GM12878 (cell line): Measurements from ENCODE around the gene DPF3. TPM values are rescaled to one million over a fixed set of nuclear protein-coding genes. Genes with fewer than 3 reads are reported as not detected.

Source experiments
- ATAC-seq: fragments of 200-7000 bp; cut with Tn5 transposase; 3 replicates; pipeline ENCODE4 v1.9.1; 2020; ENCODE audit warnings: mild to moderate bottlenecking, moderate library complexity
- BruUV-seq: library from RNA; stranded (reverse); fragments of 400-500 nt; replicated peaks from 2 replicates; lab custom pipeline; 2021; lab: Mats Ljungman, UMichigan
- CTCF ChIA-PET: fragments of 300-600 bp; sonication (Branson Sonifier 250); formaldehyde crosslinking; extraction: SDS; loops from one replicate; lab custom pipeline; 2021; ENCODE audit warnings: inconsistent platforms; lab: Yijun Ruan, JAX
- POLR2A ChIA-PET: fragments of 350-600 bp; formaldehyde crosslinking; extraction: SDS; loops from one replicate; lab custom pipeline; 2021; ENCODE audit warnings: inconsistent platforms; lab: Charles Lee
- RAD21 ChIA-PET: fragments of 300-600 bp; sonication (Branson Sonifier 250); formaldehyde crosslinking; loops from one replicate; lab custom pipeline; 2023; ENCODE audit warnings: antibody characterized with exemption; ENCODE audit not compliant: unreplicated experiment; lab: Charles Lee
- SMC1A ChIA-PET: fragments of 300-600 bp; sonication (Branson Sonifier 250); formaldehyde crosslinking; loops from one replicate; lab custom pipeline; 2023; ENCODE audit not compliant: unreplicated experiment, uncharacterized antibody; lab: Charles Lee
- DNase-seq: peaks from one replicate; pipeline ENCODE4 v3.0.0-alpha.2; 2011; ENCODE audit warnings: low read depth, low spot score
- FAIRE-seq: peaks from 3 replicates; lab custom pipeline; 2011; peaks lifted over from hg19 to GRCh38; lab: Jason Lieb, UNC
- H2AFZ ChIP-seq: 2 replicates; pipeline ENCODE4 v1.6.0; 2011; ENCODE audit warnings: low read depth, low read length, control low read depth; ENCODE audit not compliant: control insufficient read depth
- H3K27ac ChIP-seq: 2 replicates; pipeline ENCODE4 v1.5.1; 2011; ENCODE audit warnings: control low read depth; ENCODE audit not compliant: control insufficient read depth, insufficient read depth
- H3K27me3 ChIP-seq, 2 experiments: replicated peaks in 1 of 2; 2 replicates each; pipeline versions ENCODE4 v1.6.0 to v1.6.1; 2011; ENCODE audit warnings: low read length in 1 of 2; ENCODE audit not compliant: control insufficient read depth in 2 of 2, insufficient read depth in 2 of 2
- H3K36me3 ChIP-seq, 2 experiments: 2 replicates each; pipeline ENCODE4 v1.5.1; 2011; ENCODE audit warnings: low read length in 1 of 2; ENCODE audit not compliant: control insufficient read depth in 2 of 2, insufficient read depth in 2 of 2
- H3K4me1 ChIP-seq: 2 replicates; pipeline ENCODE4 v1.6.1; 2011; ENCODE audit warnings: mild to moderate bottlenecking, low read length, moderate library complexity, mixed read lengths; ENCODE audit not compliant: control insufficient read depth, insufficient read depth
- H3K4me2 ChIP-seq: 2 replicates; pipeline ENCODE4 v1.6.0; 2011; ENCODE audit warnings: control low read depth; ENCODE audit not compliant: control insufficient read depth, insufficient read depth
- H3K4me3 ChIP-seq: fragments of 200-600 bp; sonication (generic); 2 replicates; pipeline ENCODE4 v1.5.1; 2016
- H3K79me2 ChIP-seq: 2 replicates; pipeline ENCODE4 v1.6.0; 2011; ENCODE audit warnings: low read length; ENCODE audit not compliant: control insufficient read depth, insufficient read depth
- H3K9ac ChIP-seq: 2 replicates; pipeline ENCODE4 v1.8.0; 2011; ENCODE audit warnings: low read length, control low read depth, mixed read lengths; ENCODE audit not compliant: control insufficient read depth, insufficient read depth
- H3K9me3 ChIP-seq: replicated peaks from 3 replicates; pipeline ENCODE4 v1.5.1; 2011; ENCODE audit warnings: mild to moderate bottlenecking, low read length; ENCODE audit not compliant: control insufficient read depth, insufficient read depth
- H4K20me1 ChIP-seq: 2 replicates; pipeline ENCODE4 v1.6.0; 2011; ENCODE audit not compliant: control insufficient read depth, insufficient read depth
- CEBPB ChIP-seq, 2 experiments: fragments of 150-350 bp in 1 of 2; IDR thresholded peaks; 2 replicates each; pipeline ENCODE4 v1.6.1; 2012 to 2014; ENCODE audit warnings: low read depth in 2 of 2, low read length in 2 of 2, borderline replicate concordance in 1 of 2, inconsistent platforms in 1 of 2
- EZH2 ChIP-seq: IDR thresholded peaks from 2 replicates; pipeline ENCODE4 v1.6.1; 2012; ENCODE audit warnings: low read depth, mild to moderate bottlenecking, control low read depth, inconsistent platforms, low read length, borderline replicate concordance; ENCODE audit not compliant: control insufficient read depth
- JUND ChIP-seq: IDR thresholded peaks from 2 replicates; pipeline ENCODE4 v1.6.1; 2012; ENCODE audit warnings: low read depth, mild to moderate bottlenecking, low read length, improper control_type of control experiment, moderate library complexity
- KLF5 ChIP-seq: fragments of 450-650 bp; IDR thresholded peaks from 2 replicates; pipeline ENCODE4 v1.6.1; 2014; ENCODE audit warnings: mild to moderate bottlenecking; ENCODE audit not compliant: partially characterized antibody
- POU2F2 ChIP-seq: IDR thresholded peaks from 3 replicates; pipeline ENCODE4 v1.6.1; 2011; ENCODE audit warnings: low read depth, mild to moderate bottlenecking, low read length, borderline replicate concordance
- RAD21 ChIP-seq: IDR thresholded peaks from 2 replicates; pipeline ENCODE4 v1.6.1; 2011; ENCODE audit warnings: mild to moderate bottlenecking, low read depth, low read length, moderate library complexity; ENCODE audit not compliant: insufficient read depth
- ZNF274 ChIP-seq: IDR thresholded peaks from one replicate; pipeline ENCODE4 v1.8.0; 2011; ENCODE audit not compliant: insufficient read length, insufficient read depth
- ZSCAN29 ChIP-seq: fragments of 450-650 bp; IDR thresholded peaks from 2 replicates; pipeline ENCODE4 v1.6.1; 2017; ENCODE audit warnings: mild to moderate bottlenecking, moderate library complexity
- WGBS: methylation state at CpG from one replicate; pipeline ENCODE4 v1.1.6; 2016; ENCODE audit warnings: low lambda C conversion rate; ENCODE audit not compliant: insufficient replicate concordance, insufficient coverage; ENCODE audit errors: missing lambda C conversion rate; 5-methylcytosine and 5-hydroxymethylcytosine counted together
- in situ Hi-C: fragments of 300-500 bp; cut with MboI; formaldehyde crosslinking; loops from 9 replicates; pipeline ENCODE4 v1.14.3; 2018; ENCODE audit warnings: mixed read lengths
- intact Hi-C: fragments of 100-400 bp; cut with micrococcal nuclease; formaldehyde crosslinking; loops from one replicate; pipeline ENCODE4 v1.14.2; 2022; ENCODE audit not compliant: unreplicated experiment
- polyA plus RNA-seq, 11 experiments: library from polyadenylated mRNA; depleted of rRNA in 4 of 11; unstranded in 6 of 11; stranded (reverse) in 5 of 11; fragments of >200 nt; fragmentation: Nextera tagmentation in 4 of 11; fragmentation: Illumina TruSeq in 1 of 11; extraction: Ambion mirVana in 4 of 11; extraction: Trizol in 1 of 11; gene quantifications; 1 replicate in 1 of 11; 2 replicates in 10 of 11; pipeline versions ENCODE4 v1.2.1 to v1.2.3, GENCODE V29; 2011 to 2016; ENCODE audit warnings: inconsistent platforms in 2 of 11, missing spikeins in 2 of 11, low read depth in 1 of 11
- total RNA-seq, 4 experiments: library from RNA; depleted of rRNA in 3 of 4; stranded (reverse); fragments of >200 nt in 3 of 4; fragmentation: Illumina TruSeq in 1 of 4; extraction: Trizol in 1 of 4; gene quantifications; 2 replicates each; pipeline versions ENCODE4 v1.2.1 to v1.2.3, GENCODE V29; 2013 to 2021
- TF ChIP-seq, protein P1 (sequence below): IDR thresholded peaks from 2 replicates; pipeline ENCODE4 v1.6.1; 2012; ENCODE audit warnings: low read depth, low read length, improper control_type of control experiment
- TF ChIP-seq, protein P2 (sequence below): fragments of 450-650 bp; formaldehyde crosslinking; IDR thresholded peaks from 2 replicates; pipeline ENCODE4 v1.4.0; 2022; ENCODE audit warnings: mild to moderate bottlenecking, moderate library complexity
- TF ChIP-seq, protein P3 (sequence below): fragments of 150-350 bp; IDR thresholded peaks from 2 replicates; pipeline ENCODE4 v1.6.1; 2014; ENCODE audit warnings: mild to moderate bottlenecking, low read depth, low read length

The DPF3 gene
- total and polyA plus RNA-seq, 10 of the 15 experiments (the other 5 are each of a cell fraction or from before 2014, with no cell fraction given) = 0.69 to 8.0 (median 2.2) TPM

DNA sequence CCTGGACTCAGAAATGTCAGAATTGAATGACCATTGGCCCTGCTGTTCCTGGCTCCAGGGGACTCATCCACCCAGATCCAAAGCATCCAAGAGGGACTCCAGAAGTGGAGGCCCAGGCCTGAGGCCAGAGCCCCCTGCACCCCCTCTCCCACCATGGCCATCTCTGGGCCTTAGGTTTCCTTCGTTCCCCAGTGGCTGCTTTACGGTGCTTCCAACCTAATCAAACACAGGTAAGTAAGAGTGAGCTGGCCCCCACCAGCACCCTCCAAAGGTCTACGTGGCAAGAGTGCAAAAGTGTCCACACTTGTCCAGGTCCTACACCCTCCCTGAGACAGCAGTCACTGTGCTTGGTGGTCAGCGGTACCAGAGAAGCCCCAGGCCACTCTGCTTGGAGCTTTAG, 139.0 kb downstream of the DPF3 start:
- ChIA-PET SMC1A (no interaction called here), POLR2A (no interaction called here), RAD21 (no interaction called here), CTCF (no interaction called here)
- Histone ChIP-seq H3K9ac (no peak overlapping the region), H3K27me3 (no peaks in the 10 kb centered on the region), H3K36me3 (no peaks in the 10 kb centered on the region), H3K4me3 (no peak overlapping the region), H3K9me3 (no peaks in the 10 kb centered on the region; the same call in 1 of the 3 replicates), H2AFZ (no peak overlapping the region), H3K79me2 (no peaks in the 10 kb centered on the region), H3K27ac (no peak overlapping the region), H3K4me1 (no peaks in the 10 kb centered on the region), H3K4me2 (no peak overlapping the region), H4K20me1 (no peaks in the 10 kb centered on the region)
- no peak for FAIRE-seq
- intact Hi-C loops (no loop called here), in situ Hi-C loops (no loop called here)
- WGBS = 62% methylated on average over 4 of the region's 4 CpGs
- ATAC-seq = no peak
- BruUV-seq = no TSS peak
- TF ChIP-seq RAD21 (no peak), CEBPB (IDR thresholded peaks at IDR 0.05; ENCODE audit: borderline replicate concordance in 1 of 2, low read depth in 2 of 2, low read length in 2 of 2) (no peak), POU2F2 (no peak), EZH2 (no peak), ZNF274 (no peak), JUND (no peak)
- TF ChIP-seq, protein P1, sequence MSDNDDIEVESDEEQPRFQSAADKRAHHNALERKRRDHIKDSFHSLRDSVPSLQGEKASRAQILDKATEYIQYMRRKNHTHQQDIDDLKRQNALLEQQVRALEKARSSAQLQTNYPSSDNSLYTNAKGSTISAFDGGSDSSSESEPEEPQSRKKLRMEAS = no peak
- DNase-seq = no peak

DNA sequence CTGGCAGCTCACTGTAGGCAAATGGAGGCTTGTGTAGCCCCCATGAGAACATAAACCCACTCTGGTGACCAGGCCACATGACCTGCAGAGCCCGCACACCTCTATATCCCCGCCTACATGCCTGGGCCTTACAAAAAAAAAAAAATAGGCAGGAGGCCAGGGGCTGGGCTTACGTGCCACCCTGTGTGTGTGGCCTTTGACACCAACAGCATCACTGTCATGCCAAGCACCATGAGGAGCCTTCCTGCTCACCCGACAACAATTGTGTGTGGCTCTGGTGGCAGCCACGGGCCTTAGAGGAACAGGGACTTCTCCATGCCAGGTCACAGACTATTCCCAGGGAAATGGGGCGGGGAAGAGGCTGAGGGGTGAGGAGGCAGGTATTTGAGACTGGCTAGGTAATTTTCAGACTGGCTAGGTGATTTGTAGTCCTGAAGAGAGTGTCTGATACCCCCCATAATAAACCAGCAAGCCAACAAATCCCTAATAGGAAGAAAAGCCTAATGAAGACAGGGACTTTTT, 140.0 kb downstream of the DPF3 start:
- BruUV-seq = no TSS peak
- Histone ChIP-seq H3K27ac (no peak overlapping the region), H3K79me2 (no peaks in the 10 kb centered on the region), H3K36me3 (no peaks in the 10 kb centered on the region), H3K4me1 (no peaks in the 10 kb centered on the region), H3K27me3 (no peaks in the 10 kb centered on the region), H3K4me2 (no peak overlapping the region), H3K9ac (no peak overlapping the region), H3K9me3 (no peaks in the 10 kb centered on the region; the same call in 1 of the 3 replicates), H4K20me1 (no peaks in the 10 kb centered on the region), H3K4me3 (no peak overlapping the region), H2AFZ (no peak overlapping the region)
- ChIA-PET POLR2A (interaction anchor here (0.5 kb wide), 1 partner anchor 1034 kb away, joined by 3 read pairs; no protein-coding TSS in a partner anchor), CTCF (no interaction called here), SMC1A (interaction anchor here (0.8 kb wide), 1 partner anchor 76 kb away, joined by 3 read pairs; no protein-coding TSS in a partner anchor), RAD21 (no interaction called here)
- ATAC-seq = no peak
- in situ Hi-C loops (no loop called here), intact Hi-C loops (no loop called here)
- 63% methylated on average over 6 of the region's 6 CpGs for WGBS
- FAIRE-seq = no peak
- DNase-seq = no peak
- TF ChIP-seq KLF5 (no peak), ZSCAN29 (no peak)
- TF ChIP-seq, protein P2, sequence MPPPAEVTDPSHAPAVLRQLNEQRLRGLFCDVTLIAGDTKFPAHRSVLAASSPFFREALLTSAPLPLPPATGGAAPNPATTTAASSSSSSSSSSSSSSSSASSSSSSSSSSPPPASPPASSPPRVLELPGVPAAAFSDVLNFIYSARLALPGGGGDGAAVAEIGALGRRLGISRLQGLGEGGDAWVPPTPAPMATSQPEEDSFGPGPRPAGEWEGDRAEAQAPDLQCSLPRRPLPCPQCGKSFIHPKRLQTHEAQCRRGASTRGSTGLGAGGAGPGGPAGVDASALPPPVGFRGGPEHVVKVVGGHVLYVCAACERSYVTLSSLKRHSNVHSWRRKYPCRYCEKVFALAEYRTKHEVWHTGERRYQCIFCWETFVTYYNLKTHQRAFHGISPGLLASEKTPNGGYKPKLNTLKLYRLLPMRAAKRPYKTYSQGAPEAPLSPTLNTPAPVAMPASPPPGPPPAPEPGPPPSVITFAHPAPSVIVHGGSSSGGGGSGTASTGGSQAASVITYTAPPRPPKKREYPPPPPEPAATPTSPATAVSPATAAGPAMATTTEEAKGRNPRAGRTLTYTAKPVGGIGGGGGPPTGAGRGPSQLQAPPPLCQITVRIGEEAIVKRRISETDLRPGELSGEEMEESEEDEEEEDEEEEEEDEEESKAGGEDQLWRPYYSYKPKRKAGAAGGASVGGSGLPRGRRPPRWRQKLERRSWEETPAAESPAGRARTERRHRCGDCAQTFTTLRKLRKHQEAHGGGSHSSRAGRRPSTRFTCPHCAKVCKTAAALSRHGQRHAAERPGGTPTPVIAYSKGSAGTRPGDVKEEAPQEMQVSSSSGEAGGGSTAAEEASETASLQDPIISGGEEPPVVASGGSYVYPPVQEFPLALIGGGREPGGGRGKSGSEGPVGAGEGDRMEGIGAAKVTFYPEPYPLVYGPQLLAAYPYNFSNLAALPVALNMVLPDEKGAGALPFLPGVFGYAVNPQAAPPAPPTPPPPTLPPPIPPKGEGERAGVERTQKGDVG (CRISPR knock-in tag) = no peak
- TF ChIP-seq, protein P3, sequence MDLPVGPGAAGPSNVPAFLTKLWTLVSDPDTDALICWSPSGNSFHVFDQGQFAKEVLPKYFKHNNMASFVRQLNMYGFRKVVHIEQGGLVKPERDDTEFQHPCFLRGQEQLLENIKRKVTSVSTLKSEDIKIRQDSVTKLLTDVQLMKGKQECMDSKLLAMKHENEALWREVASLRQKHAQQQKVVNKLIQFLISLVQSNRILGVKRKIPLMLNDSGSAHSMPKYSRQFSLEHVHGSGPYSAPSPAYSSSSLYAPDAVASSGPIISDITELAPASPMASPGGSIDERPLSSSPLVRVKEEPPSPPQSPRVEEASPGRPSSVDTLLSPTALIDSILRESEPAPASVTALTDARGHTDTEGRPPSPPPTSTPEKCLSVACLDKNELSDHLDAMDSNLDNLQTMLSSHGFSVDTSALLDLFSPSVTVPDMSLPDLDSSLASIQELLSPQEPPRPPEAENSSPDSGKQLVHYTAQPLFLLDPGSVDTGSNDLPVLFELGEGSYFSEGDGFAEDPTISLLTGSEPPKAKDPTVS = no peak
